Measurements from ENCODE around the gene ARHGEF11.

Gene ARHGEF11

GRCh38 chr1:156947818-156948525, 97.6 kb downstream of the ARHGEF11 start:
- DNase-seq, result no peak

DNA sequence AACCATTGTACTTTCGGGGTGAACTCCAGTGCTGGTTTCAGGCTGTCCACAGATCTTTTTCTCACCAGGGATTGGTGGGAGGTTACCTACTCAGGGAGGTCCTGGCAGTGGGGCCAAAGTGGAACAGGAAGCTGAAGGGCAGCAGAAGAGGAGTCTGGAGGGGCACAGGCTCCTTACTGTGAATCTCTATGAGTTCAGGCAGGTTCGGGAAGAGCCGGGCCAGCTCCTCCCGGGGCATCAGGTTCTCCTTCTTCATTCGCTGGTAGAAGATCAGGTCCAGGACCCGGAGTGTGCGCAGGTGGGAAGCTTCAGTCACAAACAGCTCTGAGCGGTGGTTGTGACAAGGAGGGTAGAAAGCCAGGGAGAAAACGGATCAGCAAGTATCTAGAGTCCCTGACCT, 98.4 kb downstream of the ARHGEF11 start:
- no peak for DNase-seq

- no peak for DNase-seq
Observed at GRCh38 chr1:156945881-156946661, 99.5 kb downstream of the ARHGEF11 start.

DNA sequence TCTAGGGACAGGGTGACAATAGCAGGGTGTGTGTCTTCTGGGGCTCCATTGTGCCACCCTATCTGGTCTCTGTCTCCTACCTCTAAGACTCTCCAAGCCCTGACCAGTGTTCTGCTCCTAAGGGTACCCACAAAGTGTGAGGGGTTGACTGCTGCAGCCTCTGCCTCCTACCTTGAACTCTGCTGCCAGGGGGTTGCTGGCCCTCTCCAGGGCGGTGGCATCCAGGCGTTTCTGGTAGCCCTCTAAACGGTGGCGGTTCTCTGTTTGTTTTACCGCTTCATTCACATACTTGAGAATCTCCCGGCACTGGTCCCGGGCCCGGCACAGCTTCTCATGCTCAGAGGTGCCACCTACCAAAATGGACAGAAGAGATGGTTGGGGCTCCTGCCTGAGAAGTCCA, 100.7 kb downstream of the ARHGEF11 start:
- DNase-seq, result no peak

GRCh38 chr1:156944268-156944667, 101.3 kb downstream of the ARHGEF11 start:
- no peak for DNase-seq

- no peak for DNase-seq
Observed at GRCh38 chr1:156943756-156944155, 101.8 kb downstream of the ARHGEF11 start.

GRCh38 chr1:156942576-156942975, 103.0 kb downstream of the ARHGEF11 start:
- DNase-seq, result no peak

- no peak for DNase-seq
Observed at GRCh38 chr1:156942176-156942575, 103.4 kb downstream of the ARHGEF11 start.

- no peak for DNase-seq
Observed at GRCh38 chr1:156941675-156942074, 103.9 kb downstream of the ARHGEF11 start.

DNA sequence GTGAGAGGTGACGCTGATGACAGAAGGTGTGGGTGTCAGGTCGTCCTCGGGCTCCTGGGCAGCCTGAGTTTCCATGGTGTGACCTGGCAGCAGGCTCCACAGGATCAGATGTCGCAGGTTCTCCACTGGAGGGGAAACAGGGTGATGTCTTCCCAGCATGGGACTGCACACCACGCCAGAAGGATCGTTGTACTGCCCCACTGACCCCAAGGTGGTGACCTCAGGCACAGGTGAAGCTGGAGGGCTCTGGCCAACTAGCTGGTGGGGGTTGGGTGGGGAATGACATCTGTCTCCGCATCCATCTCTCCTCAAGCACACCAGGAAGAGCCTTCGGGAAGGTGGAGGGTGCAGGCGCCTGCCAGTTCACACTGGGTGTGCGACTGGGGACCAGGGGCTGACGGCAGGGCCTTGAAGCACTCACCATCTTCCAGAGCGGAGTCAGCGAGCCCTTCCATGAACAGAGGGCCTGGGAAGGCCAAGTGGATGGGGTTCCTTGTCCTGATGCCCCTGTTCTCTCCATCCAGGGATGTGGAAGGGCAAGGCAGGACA, 105.7 kb downstream of the ARHGEF11 start:
- no peak for DNase-seq

- no peak for DNase-seq
Observed at GRCh38 chr1:156938813-156939212, 106.7 kb downstream of the ARHGEF11 start.

DNA sequence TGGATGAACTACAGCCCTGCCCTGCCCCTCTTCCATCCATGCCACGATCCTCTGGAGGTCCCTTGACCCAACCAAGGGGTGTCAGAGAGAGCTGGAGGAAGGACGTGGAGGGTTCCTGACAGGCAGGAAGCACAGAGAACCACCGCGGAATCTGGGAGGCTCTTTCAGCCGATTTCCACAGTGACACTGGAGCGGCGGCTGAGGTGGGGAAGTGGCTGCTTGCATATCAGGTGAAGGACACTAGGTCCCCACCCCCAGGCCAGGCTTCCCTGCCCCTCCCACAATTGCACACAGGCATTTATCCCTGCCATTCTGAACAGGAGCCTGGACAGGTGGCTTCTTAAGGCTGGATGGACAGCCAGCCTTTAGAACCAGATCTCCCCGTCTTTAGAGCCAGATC, 107.7 kb downstream of the ARHGEF11 start:
- DNase-seq, result no peak

DNA sequence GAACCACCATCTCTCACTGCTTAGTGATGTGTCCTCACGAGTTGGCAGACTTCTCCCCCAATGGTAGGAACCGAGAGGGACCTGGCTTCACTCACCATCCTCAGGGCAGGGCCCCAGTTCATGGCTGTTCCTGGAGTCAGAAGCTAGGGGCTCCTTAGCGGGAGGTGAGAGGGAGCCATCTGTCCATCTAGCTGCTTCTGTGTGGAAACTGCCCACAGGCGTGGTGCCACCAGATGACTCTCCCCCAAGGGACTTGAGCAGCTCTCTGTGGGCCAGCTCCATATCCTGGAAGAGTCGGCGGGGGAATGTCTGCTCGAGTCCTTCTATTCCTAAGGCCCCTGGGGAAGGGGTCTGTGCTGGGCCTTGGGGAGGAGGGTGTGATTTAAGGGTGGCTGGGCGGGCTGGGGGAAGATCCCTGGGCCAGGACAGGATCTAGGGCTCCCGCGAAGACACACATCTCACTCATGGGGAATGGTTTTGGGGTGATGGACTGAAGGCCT, 108.8 kb downstream of the ARHGEF11 start:
- DNase-seq, result no peak

GRCh38 chr1:156936191-156936590, 109.4 kb downstream of the ARHGEF11 start:
- no peak for DNase-seq

- no peak for DNase-seq
Observed at GRCh38 chr1:156935505-156936128, 109.9 kb downstream of the ARHGEF11 start.

DNA sequence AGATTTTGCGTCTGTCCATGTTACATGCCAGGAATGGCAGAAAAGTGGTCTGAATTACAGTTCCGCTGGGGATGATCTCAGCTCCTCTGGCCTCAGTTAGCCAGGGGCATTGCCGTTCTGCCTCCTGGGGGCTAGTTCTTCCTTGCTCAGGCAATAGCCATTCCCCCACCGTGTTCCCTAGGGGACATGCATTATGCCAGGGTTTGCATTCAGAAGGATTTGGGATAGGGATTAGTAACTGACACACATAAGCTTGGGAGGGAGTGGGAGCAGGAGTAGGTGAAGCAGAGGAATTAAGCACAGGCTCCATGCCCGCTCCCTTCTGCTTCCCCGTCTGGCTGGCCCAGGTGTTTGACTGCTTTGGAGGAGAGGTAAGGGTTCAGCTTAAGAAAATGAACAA, 112.4 kb downstream of the ARHGEF11 start:
- no peak for DNase-seq

DNA sequence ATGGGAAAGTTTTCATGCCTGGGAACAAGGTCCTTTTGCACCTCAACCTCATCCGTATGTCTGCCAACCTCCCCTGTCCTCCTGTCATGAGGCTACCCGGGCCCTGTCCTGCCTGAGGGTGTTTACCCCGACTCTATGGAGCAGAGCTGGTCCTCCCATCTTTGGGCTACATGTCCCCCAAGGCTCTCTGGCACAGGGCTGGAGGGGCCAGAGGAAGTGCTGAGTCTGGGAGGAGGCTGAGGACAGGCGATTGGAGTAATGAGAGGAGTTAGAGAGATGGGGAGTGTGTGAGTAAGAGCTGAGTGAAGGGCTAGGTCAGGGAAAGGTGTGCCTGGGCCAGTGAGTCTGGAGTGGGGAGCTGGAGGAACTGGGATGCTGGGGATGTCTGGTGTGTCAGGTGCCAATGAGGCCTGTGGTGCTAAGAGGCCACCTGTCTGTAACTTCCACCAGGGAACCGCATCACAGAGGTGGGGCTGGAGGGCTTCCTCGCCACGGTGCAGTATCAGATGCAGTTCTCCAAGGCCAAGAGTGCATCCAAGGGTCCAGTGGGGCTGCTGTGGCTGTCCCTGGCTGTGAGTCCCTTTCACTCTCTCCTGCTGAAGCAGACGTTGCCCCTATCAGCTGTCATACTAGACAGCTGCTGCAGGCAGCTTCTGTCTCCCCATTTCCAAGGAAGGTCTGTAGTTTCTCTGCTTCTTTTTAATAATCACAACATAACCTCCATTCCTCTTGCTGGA, 113.4 kb downstream of the ARHGEF11 start:
- no peak for DNase-seq

DNA sequence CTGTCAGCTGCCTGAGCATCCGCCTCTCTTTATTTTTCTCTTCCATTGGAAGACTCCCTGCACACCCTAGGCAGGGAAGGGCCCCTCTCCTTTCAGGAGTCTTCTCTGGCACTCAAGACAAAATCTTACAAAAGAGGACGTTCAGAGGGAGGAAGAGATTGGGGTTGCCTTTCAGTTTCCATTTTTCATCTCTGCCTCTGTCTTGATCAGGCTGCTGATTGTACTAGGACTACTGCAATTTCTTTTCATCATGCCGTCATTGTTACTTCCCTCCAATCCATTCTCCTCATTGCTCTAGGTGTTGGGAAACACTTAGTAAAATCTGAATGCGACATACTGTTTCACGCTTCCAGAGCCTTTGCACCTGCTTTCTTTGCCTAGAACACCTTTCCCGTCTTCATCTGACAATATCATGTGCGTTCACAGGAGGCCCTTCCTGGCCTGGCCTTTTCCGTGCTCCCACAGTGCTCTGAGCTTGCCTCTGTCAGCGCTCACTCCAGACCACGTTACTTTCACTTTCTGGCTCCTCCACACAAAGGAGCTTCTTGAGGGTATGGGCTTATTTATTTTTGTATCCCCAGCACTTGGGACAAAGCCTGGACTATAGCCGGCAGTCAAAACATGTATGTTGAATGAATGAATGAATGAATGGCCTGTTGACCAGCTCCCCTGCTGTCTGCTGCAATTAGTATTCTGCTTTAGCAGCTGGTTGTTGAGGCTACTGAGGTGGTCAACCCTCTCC, 114.2 kb downstream of the ARHGEF11 start:
- DNase-seq, result no peak

DNA sequence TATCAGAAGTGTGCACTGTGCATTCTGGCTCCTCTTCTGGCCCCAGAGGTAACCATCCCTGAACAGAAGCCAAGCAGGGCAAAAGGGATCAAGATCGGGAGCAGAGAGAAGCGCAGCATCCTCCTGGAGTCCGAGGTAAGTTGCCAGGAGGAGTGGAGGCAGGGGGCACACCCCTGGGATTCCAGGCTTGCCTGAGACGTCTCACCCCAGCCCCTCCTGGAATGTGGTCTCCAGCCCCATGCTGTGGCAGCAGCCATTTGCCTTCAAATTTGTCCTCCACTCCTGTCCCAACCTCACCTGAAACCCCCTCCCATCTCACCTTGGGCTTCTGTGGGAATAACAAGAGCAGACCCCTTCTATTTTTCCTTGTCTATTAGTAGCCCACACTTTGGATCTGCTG, 115.1 kb downstream of the ARHGEF11 start:
- no peak for DNase-seq

DNA sequence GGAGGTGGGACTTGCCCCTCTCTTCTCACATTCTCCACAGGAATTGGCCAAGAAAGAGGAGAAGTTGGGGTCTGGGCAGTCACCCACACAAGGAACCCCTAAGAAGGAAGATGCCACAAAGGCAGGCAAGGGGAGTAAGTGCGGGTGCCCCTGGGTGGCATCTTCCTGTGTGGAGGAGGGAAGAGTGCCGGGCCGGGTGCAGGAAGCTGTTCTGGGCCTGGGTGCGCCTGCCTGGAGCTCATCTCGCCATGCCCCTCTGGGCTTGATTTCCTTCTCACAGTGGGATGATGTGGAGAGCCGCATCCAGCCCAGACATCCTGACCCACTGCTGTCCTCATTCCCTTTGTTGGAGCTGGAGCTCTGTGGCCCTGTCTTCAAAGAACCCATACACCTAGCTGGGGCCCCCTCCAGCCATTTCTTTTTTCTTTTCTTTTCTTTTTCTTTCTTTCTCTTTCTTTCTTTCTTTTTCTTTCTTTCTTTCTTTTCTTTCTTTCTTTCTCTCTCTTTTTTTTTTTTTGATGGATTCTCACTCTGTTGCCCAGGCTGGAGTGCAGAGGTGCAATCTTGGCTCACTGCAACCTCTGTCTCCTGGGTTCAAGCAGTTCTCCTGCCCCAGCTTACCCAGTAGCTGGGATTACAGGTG, 115.8 kb downstream of the ARHGEF11 start:
- DNase-seq, result no peak

DNA sequence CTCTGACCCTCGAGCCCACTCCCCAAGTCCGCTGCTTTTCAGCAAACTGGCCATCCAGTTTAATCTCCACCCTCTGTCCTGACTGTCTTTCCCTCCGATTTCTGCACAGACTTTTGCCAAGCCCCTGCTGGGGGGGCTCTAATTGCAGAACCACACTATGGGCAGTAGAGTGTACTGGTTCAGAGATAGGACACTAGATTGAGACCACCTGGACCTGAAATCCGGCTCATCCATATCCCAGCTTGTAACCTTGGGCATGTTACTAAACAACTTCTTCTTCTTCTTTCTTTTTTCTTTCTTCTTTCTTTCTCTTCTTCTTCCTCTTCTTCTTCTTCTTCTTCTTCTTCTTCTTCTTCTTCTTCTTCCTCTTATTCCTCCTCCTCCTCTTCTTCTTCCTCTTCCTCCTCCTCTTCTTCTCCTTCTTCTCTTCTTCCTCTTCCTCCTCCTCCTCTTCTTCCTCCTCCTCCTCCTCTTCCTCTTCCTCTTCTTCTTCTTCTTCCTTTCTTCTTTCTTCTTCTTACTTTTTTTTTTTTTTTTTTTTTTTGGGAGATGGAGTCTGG, 117.4 kb downstream of the ARHGEF11 start:
- no peak for DNase-seq

Data from NCI-H526 treated with DMSO at 0.1 percent for 48 hours (cell line).